ENCODE measurements around the gene TMEM9. TPM values are rescaled to one million over a fixed set of nuclear protein-coding genes. Genes with fewer than 3 reads are reported as not detected.

TMEM9 gene
- total and polyA plus RNA-seq, 8 donors, result 21.7 to 53.8 (median 48.0) TPM

DNA sequence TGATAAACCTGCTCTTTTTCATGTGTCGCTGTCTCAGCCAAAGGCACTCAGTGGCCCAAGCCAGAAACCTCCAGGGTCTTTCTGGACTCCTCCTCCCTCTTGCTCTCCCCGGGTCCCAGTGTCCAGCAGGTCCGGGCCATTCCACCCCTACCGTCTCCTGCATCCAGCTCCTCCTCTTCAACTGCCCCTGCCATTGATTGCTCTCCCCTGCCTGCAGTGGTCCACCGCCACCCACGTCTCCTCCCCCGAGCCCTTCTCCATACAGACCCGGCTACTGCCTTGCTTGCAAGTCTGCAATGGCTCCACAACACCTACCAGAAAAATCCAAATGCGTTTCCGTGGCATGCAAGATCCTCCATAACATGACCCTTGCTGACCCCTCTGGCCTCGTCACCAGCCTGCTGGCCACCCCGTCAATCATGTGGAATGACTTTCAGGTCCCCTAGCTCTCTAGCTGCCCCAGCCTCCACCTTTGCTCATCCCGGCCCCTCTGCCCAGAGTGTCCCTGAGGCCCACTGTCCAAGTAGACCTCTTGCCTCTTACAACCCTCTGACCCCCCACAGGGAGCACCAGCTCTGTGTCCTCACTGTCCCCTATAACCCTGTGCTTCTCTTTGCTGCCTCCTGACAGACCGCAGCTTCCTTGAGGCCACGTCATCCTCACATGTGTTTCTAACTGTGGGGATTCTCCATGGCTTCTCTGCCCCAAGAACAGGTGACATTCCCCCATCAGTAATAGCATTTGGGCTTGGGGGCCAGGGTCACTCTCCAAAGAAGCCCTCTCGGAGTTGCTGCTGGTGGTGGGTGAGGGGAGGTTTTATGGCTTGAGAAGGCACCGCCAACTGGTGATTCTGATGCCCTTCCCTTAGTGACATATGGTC, 57.1 kb downstream of the TMEM9 start:
- H3K36me3 ChIP-seq, result no peaks in the 10 kb centered on the region
- H3K4me1 ChIP-seq, result no peaks in the 10 kb centered on the region
- intact Hi-C loops (cut with DNase I; ENCODE audit: low total_unique reads), result no loop called here
- TF ChIP-seq POLR2AphosphoS5 (IDR thresholded peaks at IDR 0.05) (no peak), POLR2A (IDR thresholded peaks at IDR 0.05) (no peak), CTCF (IDR thresholded peaks at IDR 0.05) (no peak), EP300 (IDR thresholded peaks at IDR 0.05) (no peak)
- peaks cover 0 to 6% (median 0%) of the 10 kb centered on the region in 3 donors for H3K27me3 ChIP-seq
- no peak overlapping the region for H3K27ac ChIP-seq
- no peak for DNase-seq
- H3K4me3 ChIP-seq, result no peak overlapping the region
- WGBS, 5 donors, result 76 to 81% (median 79%) methylated on average over 17 of the region's 17 CpGs
- no peaks in the 10 kb centered on the region for H3K9me3 ChIP-seq

- TF ChIP-seq EP300 (IDR thresholded peaks at IDR 0.05) (no peak), CTCF (IDR thresholded peaks at IDR 0.05) (no peak)
- WGBS, 5 donors, result 74 to 85% (median 77%) methylated on average over 5 of the region's 5 CpGs
- no peak for DNase-seq
These were observed 58.2 kb downstream of the TMEM9 start for GRCh38 chr1:201096041-201096461.

DNA sequence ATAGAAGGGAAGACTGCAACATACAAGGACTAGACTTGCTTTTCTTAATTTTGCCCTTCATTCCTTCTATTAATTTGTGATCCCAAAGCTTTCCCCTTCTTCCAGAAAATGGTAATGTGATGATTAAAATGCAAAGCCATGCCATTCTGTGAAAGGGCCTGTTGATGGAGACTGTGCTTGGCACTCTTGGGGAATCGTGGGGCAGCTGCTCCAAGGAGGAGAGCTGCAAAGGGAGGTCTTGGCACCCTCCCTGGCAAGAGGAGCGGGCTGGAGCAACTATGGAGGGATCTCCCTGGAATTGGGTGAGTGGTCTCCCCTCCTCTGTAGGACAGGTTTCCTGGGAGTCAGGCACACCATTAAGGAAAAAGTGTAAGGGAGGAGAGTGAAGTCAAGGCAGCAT, 58.7 kb downstream of the TMEM9 start:
- H3K27me3 ChIP-seq, result peaks cover 0 to 6% (median 0%) of the 10 kb centered on the region in 3 donors
- H3K27ac ChIP-seq, result no peak overlapping the region
- H3K4me3 ChIP-seq, result no peak overlapping the region
- 85 to 100% (median 87%) methylated on average over 2 of the region's 2 CpGs for WGBS, 5 donors
- DNase-seq, result no peak
- intact Hi-C loops (cut with DNase I; ENCODE audit: low total_unique reads), result no loop called here
- TF ChIP-seq EP300 (IDR thresholded peaks at IDR 0.05), result no peak
- no peak for TF ChIP-seq CTCF (IDR thresholded peaks at IDR 0.05)
- TF ChIP-seq POLR2A (IDR thresholded peaks at IDR 0.05), result no peak
- TF ChIP-seq POLR2AphosphoS5 (IDR thresholded peaks at IDR 0.05), result no peak
- no peaks in the 10 kb centered on the region for H3K36me3 ChIP-seq
- H3K9me3 ChIP-seq, result no peaks in the 10 kb centered on the region
- no peaks in the 10 kb centered on the region for H3K4me1 ChIP-seq

More at GRCh38 chr1:201096041-201096461, 58.2 kb downstream of the TMEM9 start:
- Histone ChIP-seq H3K27ac (no peak overlapping the region), H3K36me3 (no peaks in the 10 kb centered on the region), H3K4me3 (no peak overlapping the region), H3K27me3 (peaks cover 0 to 6% (median 0%) of the 10 kb centered on the region in 3 donors), H3K9me3 (no peaks in the 10 kb centered on the region), H3K4me1 (no peaks in the 10 kb centered on the region)
- intact Hi-C loops (cut with DNase I; ENCODE audit: low total_unique reads), result no loop called here

DNA sequence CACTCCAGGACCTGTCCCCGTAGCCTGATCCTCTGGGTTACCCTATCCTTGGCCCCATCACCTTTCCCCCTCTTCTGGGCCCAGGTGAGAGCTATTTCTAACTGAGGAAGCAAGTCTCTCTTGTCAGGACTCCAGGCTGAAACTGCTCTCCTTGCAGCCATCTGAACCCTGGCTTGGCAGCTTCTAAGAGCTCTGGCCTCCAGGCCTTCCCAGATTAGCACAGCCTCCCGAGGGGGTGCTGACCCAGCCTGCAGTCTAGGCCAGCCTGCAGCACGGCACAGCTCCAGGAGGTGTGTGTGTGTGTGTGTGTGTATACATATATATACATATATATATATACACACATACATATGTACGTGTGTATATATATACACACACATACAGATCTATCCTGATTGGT, 59.4 kb downstream of the TMEM9 start:
- Histone ChIP-seq H3K9me3 (no peaks in the 10 kb centered on the region), H3K4me1 (no peaks in the 10 kb centered on the region), H3K36me3 (no peaks in the 10 kb centered on the region), H3K27ac (no peak overlapping the region), H3K4me3 (no peak overlapping the region), H3K27me3 (peaks cover 0 to 6% (median 0%) of the 10 kb centered on the region in 3 donors)
- 49 to 65% (median 57%) methylated on average over 4 of the region's 4 CpGs for WGBS, 5 donors
- intact Hi-C loops (cut with DNase I; ENCODE audit: low total_unique reads), result no loop called here
- no peak for TF ChIP-seq EP300 (IDR thresholded peaks at IDR 0.05)
- no peak for TF ChIP-seq CTCF (IDR thresholded peaks at IDR 0.05)
- TF ChIP-seq POLR2A (IDR thresholded peaks at IDR 0.05), result no peak
- no peak for TF ChIP-seq POLR2AphosphoS5 (IDR thresholded peaks at IDR 0.05)
- no peak for DNase-seq

All from stomach (tissue), 9 donors.